ENCODE data around the gene LATS2. TPM values are rescaled to one million over a fixed set of nuclear protein-coding genes. Genes with fewer than 3 reads are reported as not detected.

LATS2 gene
- total and polyA plus RNA-seq, 9 donors = 12.5 to 41.9 (median 22.8) TPM

DNA sequence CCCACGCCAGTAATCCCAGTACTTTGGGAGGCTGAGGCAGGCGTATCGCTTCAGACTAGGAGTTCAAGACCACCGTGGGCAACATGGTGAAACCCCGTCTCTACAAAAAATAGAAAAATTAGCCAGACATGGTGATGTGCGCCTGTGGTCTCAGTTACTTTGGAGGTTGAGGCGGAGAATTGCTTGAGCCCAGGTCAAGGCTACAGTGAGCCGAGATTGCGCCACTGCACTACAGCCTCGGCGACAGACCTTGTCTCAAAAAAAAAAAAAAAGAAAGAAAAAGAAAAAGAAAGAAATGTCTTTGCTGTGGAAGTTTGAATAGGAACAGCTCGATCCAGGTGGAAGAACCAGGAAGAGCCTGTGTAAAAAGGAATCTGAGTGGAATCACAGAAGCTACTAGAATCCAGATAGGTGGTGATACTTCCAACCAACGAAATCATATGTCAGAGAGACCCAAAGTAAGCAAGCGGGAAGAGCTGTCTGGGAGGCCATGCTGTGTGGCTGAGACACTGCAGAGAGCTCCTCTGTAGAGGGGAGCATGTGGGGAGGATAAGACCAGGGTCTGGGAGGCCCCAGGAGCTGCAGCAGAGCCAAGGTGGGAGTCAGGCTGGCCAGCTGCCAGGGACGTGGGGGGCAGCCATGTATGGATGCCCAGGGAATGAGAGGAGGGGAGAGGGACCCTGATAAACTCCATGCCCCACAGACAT is 21.1 kb downstream of the LATS2 start:
- Histone ChIP-seq H3K27me3 (no peaks in the 10 kb centered on the region), H3K27ac (no peak overlapping the region), H3K4me1 (ENCODE audit: insufficient read depth) (peaks cover 6% of the 10 kb centered on the region), H3K9me3 (no peaks in the 10 kb centered on the region), H3K36me3 (no peaks in the 10 kb centered on the region), H3K4me3 (no peak overlapping the region)
- TF ChIP-seq POLR2A (IDR thresholded peaks at IDR 0.05) (no peak), EP300 (IDR thresholded peaks at IDR 0.05) (no peak)
- TF ChIP-seq, protein P1, sequence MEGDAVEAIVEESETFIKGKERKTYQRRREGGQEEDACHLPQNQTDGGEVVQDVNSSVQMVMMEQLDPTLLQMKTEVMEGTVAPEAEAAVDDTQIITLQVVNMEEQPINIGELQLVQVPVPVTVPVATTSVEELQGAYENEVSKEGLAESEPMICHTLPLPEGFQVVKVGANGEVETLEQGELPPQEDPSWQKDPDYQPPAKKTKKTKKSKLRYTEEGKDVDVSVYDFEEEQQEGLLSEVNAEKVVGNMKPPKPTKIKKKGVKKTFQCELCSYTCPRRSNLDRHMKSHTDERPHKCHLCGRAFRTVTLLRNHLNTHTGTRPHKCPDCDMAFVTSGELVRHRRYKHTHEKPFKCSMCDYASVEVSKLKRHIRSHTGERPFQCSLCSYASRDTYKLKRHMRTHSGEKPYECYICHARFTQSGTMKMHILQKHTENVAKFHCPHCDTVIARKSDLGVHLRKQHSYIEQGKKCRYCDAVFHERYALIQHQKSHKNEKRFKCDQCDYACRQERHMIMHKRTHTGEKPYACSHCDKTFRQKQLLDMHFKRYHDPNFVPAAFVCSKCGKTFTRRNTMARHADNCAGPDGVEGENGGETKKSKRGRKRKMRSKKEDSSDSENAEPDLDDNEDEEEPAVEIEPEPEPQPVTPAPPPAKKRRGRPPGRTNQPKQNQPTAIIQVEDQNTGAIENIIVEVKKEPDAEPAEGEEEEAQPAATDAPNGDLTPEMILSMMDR (IDR thresholded peaks at IDR 0.05) = no peak
- WGBS, 3 donors = 80 to 86% (median 82%) methylated on average over 15 of the region's 15 CpGs
- no peak for DNase-seq
- intact Hi-C loops (cut with DNase I) = no loop called here

DNA sequence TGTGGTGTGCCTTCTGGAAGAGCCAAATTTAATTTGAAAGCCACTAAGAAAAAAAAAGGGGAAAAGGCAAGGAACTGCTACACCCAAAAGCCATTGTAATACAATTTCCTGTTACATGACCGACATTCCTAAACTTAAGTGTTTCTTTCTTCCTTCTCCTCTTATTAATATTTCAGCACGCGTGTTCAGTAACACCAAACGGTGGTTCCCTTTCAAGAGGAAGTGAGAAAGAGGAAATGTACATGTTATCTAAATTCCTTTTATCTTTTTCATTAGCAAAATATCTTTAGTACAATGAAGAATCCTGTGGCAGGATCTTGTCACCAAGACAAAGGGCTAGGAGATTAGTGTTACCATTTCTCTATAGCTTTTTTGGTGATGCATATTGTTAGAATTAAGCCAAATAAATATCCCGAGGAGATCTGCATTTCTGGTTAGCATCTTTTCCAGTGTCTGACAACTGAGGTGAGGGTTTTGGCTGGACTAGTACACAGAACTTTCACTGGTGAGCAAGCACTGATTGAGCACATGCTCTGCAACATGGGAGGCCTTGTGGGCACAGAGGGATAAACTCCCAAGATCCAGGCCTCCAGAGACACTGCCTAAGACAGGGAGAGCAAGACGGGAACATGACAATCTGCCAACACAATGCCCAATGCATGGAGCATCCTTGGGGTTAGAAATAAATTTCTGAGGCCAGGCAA is 22.1 kb downstream of the LATS2 start:
- peaks cover 8% of the 10 kb centered on the region for H3K4me1 ChIP-seq (ENCODE audit: insufficient read depth)
- no peak overlapping the region for H3K4me3 ChIP-seq
- intact Hi-C loops (cut with DNase I) = no loop called here
- no peaks in the 10 kb centered on the region for H3K27me3 ChIP-seq
- no peaks in the 10 kb centered on the region for H3K36me3 ChIP-seq
- WGBS, 3 donors = 64 to 67% (median 66%) methylated on average over 6 of the region's 6 CpGs
- no peak for DNase-seq
- TF ChIP-seq, protein P1 (IDR thresholded peaks at IDR 0.05) = no peak
- TF ChIP-seq POLR2A (IDR thresholded peaks at IDR 0.05) = no peak
- no peak for TF ChIP-seq EP300 (IDR thresholded peaks at IDR 0.05)
- no peaks in the 10 kb centered on the region for H3K9me3 ChIP-seq
- H3K27ac ChIP-seq = no peak overlapping the region

DNA sequence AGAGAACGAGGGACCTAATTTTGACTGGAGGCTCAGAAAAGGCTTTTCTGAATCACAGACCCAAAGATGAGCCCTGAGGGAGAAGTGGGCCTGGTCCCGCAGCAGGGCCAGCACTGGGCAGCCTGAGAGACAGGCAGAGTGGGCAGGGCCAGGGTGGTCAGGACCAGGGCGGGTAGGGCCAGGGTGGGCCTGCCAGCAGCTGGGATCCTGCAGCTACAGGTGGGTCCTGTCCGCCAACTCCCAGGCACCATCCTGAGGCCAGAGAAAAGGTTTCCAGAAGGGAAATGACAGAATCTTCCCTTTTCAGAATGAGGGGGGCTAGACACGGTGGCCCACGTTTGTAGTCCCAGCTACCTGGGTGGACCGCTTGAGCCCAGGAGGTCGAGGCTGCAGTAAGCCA is 23.7 kb downstream of the LATS2 start:
- intact Hi-C loops (cut with DNase I) = no loop called here
- DNase-seq = no peak
- no peaks in the 10 kb centered on the region for H3K27me3 ChIP-seq
- no peaks in the 10 kb centered on the region for H3K36me3 ChIP-seq
- H3K9me3 ChIP-seq = no peaks in the 10 kb centered on the region
- H3K4me1 ChIP-seq (ENCODE audit: insufficient read depth) = peaks cover 17% of the 10 kb centered on the region
- 81 to 89% (median 87%) methylated on average over 8 of the region's 8 CpGs for WGBS, 3 donors
- no peak for TF ChIP-seq POLR2A (IDR thresholded peaks at IDR 0.05)
- TF ChIP-seq, protein P1 (IDR thresholded peaks at IDR 0.05) = no peak
- H3K4me3 ChIP-seq = no peak overlapping the region
- no peak overlapping the region for H3K27ac ChIP-seq

DNA sequence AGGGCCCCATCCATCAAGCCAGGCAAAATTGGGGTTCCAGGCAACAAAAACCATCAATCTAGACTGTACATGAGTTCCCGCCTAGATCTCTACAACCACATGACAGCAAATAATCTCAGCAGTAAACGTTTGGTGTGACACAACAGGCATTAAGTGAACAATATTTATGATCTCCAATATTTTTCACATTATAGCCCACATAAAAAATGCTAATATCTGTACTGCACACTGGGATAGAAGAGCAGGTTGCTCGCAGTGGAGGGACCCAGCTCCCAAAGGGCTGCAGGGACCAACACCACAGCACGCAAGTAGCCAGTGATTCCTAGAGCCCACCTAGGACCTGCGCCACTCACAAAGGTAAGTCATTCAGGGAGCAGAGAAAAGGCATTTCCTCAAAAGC is 25.9 kb downstream of the LATS2 start:
- 62 to 79% (median 70%) methylated on average over 5 of the region's 5 CpGs for WGBS, 3 donors
- Histone ChIP-seq H3K4me3 (no peak overlapping the region), H3K36me3 (no peaks in the 10 kb centered on the region), H3K27me3 (no peaks in the 10 kb centered on the region), H3K27ac (no peak overlapping the region), H3K4me1 (ENCODE audit: insufficient read depth) (peaks cover 17% of the 10 kb centered on the region), H3K9me3 (no peaks in the 10 kb centered on the region)
- no peak for DNase-seq
- TF ChIP-seq, protein P1 (IDR thresholded peaks at IDR 0.05) = no peak
- no peak for TF ChIP-seq POLR2A (IDR thresholded peaks at IDR 0.05)
- no peak for TF ChIP-seq EP300 (IDR thresholded peaks at IDR 0.05)
- intact Hi-C loops (cut with DNase I) = no loop called here

All from ovary (tissue), 9 donors.